MM.1S (cell line): ENCODE data around the gene CHPF.
A peak's percentile ranks its signal among the peaks of the same experiment; 100 is the strongest.

Experiments used
- DNase-seq: peaks from one replicate; pipeline ENCODE4 v3.0.0-alpha.2; 2015
- H2AFZ ChIP-seq: fragments of 300-600 bp; sonication (generic); 2 replicates; pipeline ENCODE4 v1.6.0; 2016; ENCODE audit warnings: antibody characterized with exemption, low read length
- H3F3A ChIP-seq: fragments of 300-600 bp; sonication (generic); 2 replicates; pipeline ENCODE4 v1.6.1; 2016; ENCODE audit warnings: mild to moderate bottlenecking, antibody characterized with exemption, low read length, moderate library complexity, mixed read lengths; ENCODE audit not compliant: insufficient read depth
- H3K27ac ChIP-seq: fragments of 300-600 bp; sonication (generic); 2 replicates; pipeline ENCODE4 v1.5.1; 2016; ENCODE audit warnings: mild to moderate bottlenecking, low read length
- H3K27me3 ChIP-seq: fragments of 300-600 bp; sonication (generic); replicated peaks from 2 replicates; pipeline ENCODE4 v1.6.0; 2016; ENCODE audit warnings: low read length; ENCODE audit not compliant: insufficient read depth
- H3K36me3 ChIP-seq: fragments of 300-600 bp; sonication (generic); replicated peaks from 2 replicates; pipeline ENCODE4 v1.6.1; 2016; ENCODE audit warnings: mild to moderate bottlenecking, low read length, mixed read lengths; ENCODE audit not compliant: insufficient read depth
- H3K4me1 ChIP-seq: fragments of 300-600 bp; sonication (generic); 2 replicates; pipeline ENCODE4 v1.6.1; 2016; ENCODE audit warnings: low read length, mixed read lengths
- H3K4me2 ChIP-seq: fragments of 300-600 bp; sonication (generic); 2 replicates; pipeline ENCODE4 v1.6.0; 2016; ENCODE audit warnings: low read depth, low read length
- H3K4me3 ChIP-seq: fragments of 300-600 bp; sonication (generic); 2 replicates; pipeline ENCODE4 v1.5.1; 2016; ENCODE audit warnings: low read length, mixed read lengths
- H3K79me2 ChIP-seq: fragments of 300-600 bp; sonication (generic); 2 replicates; pipeline ENCODE4 v1.6.1; 2016; ENCODE audit warnings: mixed run types, low read length, mixed read lengths
- H3K9ac ChIP-seq: fragments of 300-600 bp; sonication (generic); 2 replicates; pipeline ENCODE4 v1.6.1; 2016; ENCODE audit warnings: low read length, mixed read lengths
- H3K9me2 ChIP-seq: fragments of 300-600 bp; sonication (generic); replicated peaks from 2 replicates; pipeline ENCODE4 v1.6.1; 2016; ENCODE audit warnings: mild to moderate bottlenecking, low read length, mixed read lengths; ENCODE audit not compliant: insufficient read depth
- H3K9me3 ChIP-seq: fragments of 300-600 bp; sonication (generic); replicated peaks from 2 replicates; pipeline ENCODE4 v1.6.1; 2016; ENCODE audit warnings: mild to moderate bottlenecking, low read length, mixed read lengths; ENCODE audit not compliant: insufficient read depth
- H4K20me1 ChIP-seq: fragments of 300-600 bp; sonication (generic); 2 replicates; pipeline ENCODE4 v1.6.1; 2016; ENCODE audit warnings: mild to moderate bottlenecking, low read length, moderate library complexity, mixed read lengths; ENCODE audit not compliant: insufficient read depth
- EZH2 ChIP-seq: fragments of 300-600 bp; sonication (generic); optimal IDR thresholded peaks from 2 replicates; pipeline ENCODE3; 2017; ENCODE audit warnings: low read depth, mild to moderate bottlenecking, antibody characterized with exemption, low read length, mixed read lengths
- EZH2phosphoT487 ChIP-seq: fragments of 300-600 bp; sonication (generic); IDR thresholded peaks from 2 replicates; pipeline ENCODE4 v1.6.1; 2018; ENCODE audit warnings: antibody characterized with exemption, low read length
- TF ChIP-seq, protein P1 (sequence below): fragments of 300-600 bp; sonication (generic); IDR thresholded peaks from 2 replicates; pipeline ENCODE4 v1.5.1; 2016; ENCODE audit warnings: antibody characterized with exemption, low read length, mixed read lengths

The CHPF gene

DNA sequence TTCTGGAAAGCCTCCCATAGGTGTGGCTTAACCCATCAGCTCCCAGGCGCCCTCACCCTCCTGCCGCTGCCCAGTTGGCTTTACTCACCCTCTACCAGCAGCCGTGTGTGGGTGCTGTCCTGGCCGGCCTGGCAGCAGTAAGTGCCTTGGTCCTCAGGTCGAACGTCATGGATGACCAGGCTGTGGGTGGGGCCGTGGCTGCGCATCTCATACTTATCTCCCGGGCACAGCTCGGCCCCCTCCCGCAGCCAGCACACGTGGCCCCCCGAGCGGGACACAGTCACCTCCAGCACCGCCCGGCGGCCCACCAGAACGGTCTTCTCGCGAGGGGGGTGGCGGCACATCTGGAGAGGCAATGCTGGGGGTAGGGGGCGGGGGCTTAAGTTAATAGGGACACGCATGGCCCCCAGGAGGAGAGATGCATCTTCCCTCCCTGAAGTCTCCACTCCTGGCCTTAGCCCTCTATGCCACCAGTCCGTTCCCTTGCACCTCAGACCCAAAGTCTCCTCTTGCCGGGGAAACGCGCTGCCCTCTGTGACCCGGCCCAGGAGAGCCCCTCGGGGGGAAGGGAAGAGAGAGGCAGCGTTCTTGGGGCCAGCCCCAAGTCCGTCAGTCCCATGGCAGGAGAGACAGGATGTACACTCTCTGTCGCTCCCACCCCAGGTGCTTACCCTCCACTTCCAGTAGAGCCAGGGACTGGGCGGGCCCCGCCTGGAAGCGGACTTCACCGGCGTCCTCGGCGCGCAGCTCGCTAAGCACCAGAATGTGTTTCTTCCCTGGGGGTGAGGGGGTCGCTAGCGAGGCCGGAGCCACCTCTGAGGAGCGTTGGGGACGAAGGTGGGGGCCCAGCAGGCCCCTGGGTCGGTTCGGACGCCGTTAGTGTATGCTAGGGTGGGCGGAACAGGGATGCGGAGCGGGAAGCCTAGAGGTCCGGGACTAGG lies 8.1 kb upstream of the CHPF start:
- H3K27me3 ChIP-seq: peaks cover 33% of the 10 kb centered on the region
- H3K9ac ChIP-seq: no peak overlapping the region
- peak overlapping the region; percentile 58 for H2AFZ ChIP-seq
- H3K27ac ChIP-seq: no peak overlapping the region
- H3K9me3 ChIP-seq: no peaks in the 10 kb centered on the region
- no peaks in the 10 kb centered on the region for H3K79me2 ChIP-seq
- H3F3A ChIP-seq: no peaks in the 10 kb centered on the region
- peak overlapping the region; percentile 60 for H3K4me3 ChIP-seq
- no peaks in the 10 kb centered on the region for H3K4me1 ChIP-seq
- H4K20me1 ChIP-seq: no peaks in the 10 kb centered on the region
- TF ChIP-seq, protein P1, sequence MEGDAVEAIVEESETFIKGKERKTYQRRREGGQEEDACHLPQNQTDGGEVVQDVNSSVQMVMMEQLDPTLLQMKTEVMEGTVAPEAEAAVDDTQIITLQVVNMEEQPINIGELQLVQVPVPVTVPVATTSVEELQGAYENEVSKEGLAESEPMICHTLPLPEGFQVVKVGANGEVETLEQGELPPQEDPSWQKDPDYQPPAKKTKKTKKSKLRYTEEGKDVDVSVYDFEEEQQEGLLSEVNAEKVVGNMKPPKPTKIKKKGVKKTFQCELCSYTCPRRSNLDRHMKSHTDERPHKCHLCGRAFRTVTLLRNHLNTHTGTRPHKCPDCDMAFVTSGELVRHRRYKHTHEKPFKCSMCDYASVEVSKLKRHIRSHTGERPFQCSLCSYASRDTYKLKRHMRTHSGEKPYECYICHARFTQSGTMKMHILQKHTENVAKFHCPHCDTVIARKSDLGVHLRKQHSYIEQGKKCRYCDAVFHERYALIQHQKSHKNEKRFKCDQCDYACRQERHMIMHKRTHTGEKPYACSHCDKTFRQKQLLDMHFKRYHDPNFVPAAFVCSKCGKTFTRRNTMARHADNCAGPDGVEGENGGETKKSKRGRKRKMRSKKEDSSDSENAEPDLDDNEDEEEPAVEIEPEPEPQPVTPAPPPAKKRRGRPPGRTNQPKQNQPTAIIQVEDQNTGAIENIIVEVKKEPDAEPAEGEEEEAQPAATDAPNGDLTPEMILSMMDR: no peak
- TF ChIP-seq EZH2: no peak
- no peak for TF ChIP-seq EZH2phosphoT487
- H3K36me3 ChIP-seq: no peaks in the 10 kb centered on the region
- peak overlapping the region; percentile 75 for H3K4me2 ChIP-seq
- DNase-seq: no peak
- no peaks in the 10 kb centered on the region for H3K9me2 ChIP-seq

DNA sequence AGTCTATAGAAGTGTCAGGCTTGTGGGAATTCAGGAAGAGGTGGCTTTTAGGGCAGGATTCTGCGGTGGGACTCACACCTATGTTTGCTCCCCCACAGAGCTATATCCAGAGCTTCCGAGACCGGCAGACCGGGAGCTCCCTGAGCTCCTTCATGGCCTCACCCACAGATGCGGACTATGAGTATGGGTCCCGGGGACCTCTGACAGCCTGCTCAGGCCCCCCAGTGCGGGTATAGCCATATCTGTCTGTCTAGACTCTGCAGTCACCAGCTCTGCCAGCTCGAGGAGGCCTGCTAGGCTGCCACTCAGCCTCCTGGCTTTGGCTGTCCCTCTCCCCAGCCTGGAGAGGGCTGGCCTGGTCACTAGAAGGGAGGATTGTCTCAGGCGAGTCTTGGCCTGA lies 6.0 kb upstream of the CHPF start:
- H3K4me1 ChIP-seq: no peaks in the 10 kb centered on the region
- no peaks in the 10 kb centered on the region for H4K20me1 ChIP-seq
- H3K4me3 ChIP-seq: no peak overlapping the region
- H3K4me2 ChIP-seq: no peak overlapping the region
- no peaks in the 10 kb centered on the region for H3K9me3 ChIP-seq
- no peak for DNase-seq
- H3K9me2 ChIP-seq: no peaks in the 10 kb centered on the region
- no peaks in the 10 kb centered on the region for H3F3A ChIP-seq
- H3K9ac ChIP-seq: no peak overlapping the region
- H2AFZ ChIP-seq: no peak overlapping the region
- H3K27me3 ChIP-seq: peaks cover 13% of the 10 kb centered on the region; the same call in 1 of the 2 replicates
- no peaks in the 10 kb centered on the region for H3K36me3 ChIP-seq
- TF ChIP-seq EZH2: no peak
- TF ChIP-seq EZH2phosphoT487: no peak
- TF ChIP-seq, protein P1: no peak
- no peak overlapping the region for H3K27ac ChIP-seq
- no peaks in the 10 kb centered on the region for H3K79me2 ChIP-seq

DNA sequence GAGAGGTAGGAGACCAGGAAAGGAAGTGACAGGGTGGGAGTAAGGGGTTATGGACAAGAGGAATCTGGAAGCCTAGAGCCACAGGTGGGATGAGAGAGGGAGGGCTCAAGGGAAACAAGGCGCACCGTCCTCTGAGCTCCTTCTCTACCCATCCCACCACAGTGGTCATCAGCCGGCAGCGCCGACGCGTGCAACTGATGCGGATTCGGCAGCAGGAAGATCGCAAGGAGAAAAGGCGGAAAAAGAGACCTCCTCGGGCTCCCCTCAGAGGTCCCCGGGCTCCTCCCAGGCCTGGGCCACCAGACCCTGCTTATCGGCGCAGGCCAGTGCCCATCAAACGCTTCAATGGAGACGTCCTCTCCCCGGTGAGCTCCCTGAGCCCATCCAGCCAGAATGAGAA lies 5.4 kb upstream of the CHPF start:
- Histone ChIP-seq H3K4me2 (no peak overlapping the region), H3K36me3 (no peaks in the 10 kb centered on the region), H3F3A (no peaks in the 10 kb centered on the region), H3K4me3 (no peak overlapping the region), H3K79me2 (no peaks in the 10 kb centered on the region), H2AFZ (no peak overlapping the region), H3K4me1 (0 out of 2 replicates have a peak, but pooled peaks cover 4% of the 10 kb centered on the region), H3K27ac (no peak overlapping the region), H3K9me3 (no peaks in the 10 kb centered on the region), H4K20me1 (no peaks in the 10 kb centered on the region), H3K9me2 (no peaks in the 10 kb centered on the region), H3K9ac (no peak overlapping the region), H3K27me3 (peaks cover 7% of the 10 kb centered on the region; the same call in 1 of the 2 replicates)
- DNase-seq: no peak
- no peak for TF ChIP-seq EZH2phosphoT487
- no peak for TF ChIP-seq EZH2
- TF ChIP-seq, protein P1: no peak
